Measurements from ENCODE around the gene PRICKLE2.

Gene PRICKLE2

DNA sequence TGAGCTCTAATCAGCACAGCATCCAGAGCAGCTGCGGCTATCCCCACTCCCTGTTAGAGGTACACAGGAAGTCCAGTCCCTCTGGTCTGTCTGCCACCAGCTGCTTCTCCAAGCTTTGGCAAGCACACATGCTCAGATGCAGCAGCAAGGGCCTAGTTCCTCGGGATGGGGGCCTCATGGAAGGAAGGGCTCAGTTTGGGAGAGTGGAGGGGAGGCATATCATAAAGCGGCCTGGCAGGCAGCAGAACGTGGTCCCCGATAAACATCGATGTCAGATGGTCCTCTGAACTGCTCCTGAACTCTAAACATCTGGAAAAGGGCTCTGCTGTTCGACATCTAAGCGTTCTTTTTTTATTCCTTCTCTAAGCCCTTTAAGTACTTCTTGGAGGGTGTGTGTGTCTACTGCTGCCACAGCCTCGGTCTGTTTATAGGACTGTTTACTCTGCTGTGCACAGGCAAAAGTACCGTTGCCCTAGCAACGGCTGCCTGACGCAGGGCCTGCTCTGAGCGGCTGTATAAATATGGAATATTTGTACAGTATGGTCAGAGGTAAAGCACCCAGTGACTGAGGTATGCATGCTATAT lies 74.6 kb downstream of the PRICKLE2 start:
- DNase-seq (ENCODE audit: low spot score), result no peak
- TF ChIP-seq, protein P1, sequence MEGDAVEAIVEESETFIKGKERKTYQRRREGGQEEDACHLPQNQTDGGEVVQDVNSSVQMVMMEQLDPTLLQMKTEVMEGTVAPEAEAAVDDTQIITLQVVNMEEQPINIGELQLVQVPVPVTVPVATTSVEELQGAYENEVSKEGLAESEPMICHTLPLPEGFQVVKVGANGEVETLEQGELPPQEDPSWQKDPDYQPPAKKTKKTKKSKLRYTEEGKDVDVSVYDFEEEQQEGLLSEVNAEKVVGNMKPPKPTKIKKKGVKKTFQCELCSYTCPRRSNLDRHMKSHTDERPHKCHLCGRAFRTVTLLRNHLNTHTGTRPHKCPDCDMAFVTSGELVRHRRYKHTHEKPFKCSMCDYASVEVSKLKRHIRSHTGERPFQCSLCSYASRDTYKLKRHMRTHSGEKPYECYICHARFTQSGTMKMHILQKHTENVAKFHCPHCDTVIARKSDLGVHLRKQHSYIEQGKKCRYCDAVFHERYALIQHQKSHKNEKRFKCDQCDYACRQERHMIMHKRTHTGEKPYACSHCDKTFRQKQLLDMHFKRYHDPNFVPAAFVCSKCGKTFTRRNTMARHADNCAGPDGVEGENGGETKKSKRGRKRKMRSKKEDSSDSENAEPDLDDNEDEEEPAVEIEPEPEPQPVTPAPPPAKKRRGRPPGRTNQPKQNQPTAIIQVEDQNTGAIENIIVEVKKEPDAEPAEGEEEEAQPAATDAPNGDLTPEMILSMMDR (IDR thresholded peaks at IDR 0.05; ENCODE audit: borderline replicate concordance, control extremely low read depth, extremely low read depth, insufficient read depth, missing control alignments), result no peak
- in situ Hi-C loops (cut with MboI; ENCODE audit: low sequenced_read_pairs, unreplicated experiment), result no loop called here

DNA sequence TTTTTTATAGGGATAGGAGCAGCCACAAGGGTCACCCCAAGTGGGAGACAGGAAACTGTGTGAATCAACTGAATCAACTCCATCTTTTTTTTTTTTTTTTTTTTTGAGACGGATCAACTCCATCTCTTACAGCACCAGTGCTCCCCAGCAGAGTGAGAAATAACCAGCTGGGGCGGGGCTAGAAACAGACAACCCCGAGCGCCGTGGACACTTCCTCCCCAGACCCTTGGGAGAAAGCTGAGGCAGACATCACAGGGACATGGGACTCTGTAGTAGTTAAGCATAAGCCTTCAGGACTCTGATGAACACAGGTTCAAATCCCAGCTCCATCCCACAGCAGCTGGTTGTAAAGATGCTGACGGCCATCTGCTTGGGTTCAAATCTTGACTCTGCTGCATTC lies 75.4 kb downstream of the PRICKLE2 start:
- DNase-seq (ENCODE audit: low spot score), result no peak
- in situ Hi-C loops (cut with MboI; ENCODE audit: low sequenced_read_pairs, unreplicated experiment), result no loop called here
- TF ChIP-seq, protein P1 (IDR thresholded peaks at IDR 0.05; ENCODE audit: borderline replicate concordance, control extremely low read depth, extremely low read depth, insufficient read depth, missing control alignments), result no peak

DNA sequence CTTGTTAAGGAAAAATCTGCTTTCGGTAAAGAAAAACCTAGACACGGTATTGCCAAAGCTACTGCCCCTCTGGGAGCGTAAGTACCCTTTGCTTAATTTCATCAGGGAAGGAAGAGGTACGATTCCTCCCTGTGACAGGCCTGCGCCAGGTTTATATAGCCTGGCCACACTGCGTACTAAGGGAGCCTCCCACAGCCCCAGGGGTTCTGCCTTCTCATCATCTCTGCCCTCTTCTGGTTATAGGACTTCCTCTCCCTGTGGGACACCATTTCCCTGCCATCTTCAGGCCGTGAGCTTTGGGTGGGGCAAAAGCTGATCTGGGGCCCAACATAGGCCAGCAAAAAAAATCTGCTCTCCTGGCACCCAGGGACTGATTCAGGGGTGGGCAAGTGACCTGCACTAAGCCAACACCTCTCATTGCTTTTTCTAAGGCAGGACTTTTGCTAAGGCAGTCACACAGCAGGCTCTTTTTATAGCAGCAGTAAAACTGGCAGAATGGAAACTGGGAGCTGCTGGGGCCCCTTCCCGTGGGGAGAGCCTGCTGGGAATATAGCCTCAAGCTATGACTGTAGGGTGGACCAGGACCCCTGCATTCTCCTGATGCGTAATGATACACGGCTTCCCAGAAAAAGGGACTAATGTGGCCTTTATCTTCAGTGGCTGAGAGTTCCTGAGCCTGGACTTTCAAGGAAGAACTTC lies 76.2 kb downstream of the PRICKLE2 start:
- no peak for DNase-seq (ENCODE audit: low spot score)
- in situ Hi-C loops (cut with MboI; ENCODE audit: low sequenced_read_pairs, unreplicated experiment), result no loop called here
- TF ChIP-seq, protein P1 (IDR thresholded peaks at IDR 0.05; ENCODE audit: borderline replicate concordance, control extremely low read depth, extremely low read depth, insufficient read depth, missing control alignments), result no peak

DNA sequence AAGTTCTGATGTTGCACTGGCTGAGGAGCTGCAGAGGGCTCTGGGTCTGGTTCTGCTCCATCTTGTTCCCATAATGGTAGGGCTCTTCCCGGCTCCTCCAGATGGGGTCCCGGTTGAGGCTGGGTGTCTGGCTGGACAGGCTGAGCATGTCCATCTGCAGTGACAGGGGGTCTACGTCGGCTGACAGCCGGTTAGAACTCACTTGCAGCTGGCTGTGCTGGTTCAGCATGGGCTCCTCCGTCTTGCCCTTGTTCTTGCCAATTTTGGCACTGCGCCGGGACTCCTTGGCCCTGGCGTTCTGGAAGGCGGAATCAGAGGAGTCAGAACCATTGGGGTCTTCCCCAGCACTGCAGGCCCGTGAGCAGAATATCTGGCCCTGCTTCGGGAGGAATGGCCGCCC lies 78.1 kb downstream of the PRICKLE2 start:
- TF ChIP-seq, protein P1 (IDR thresholded peaks at IDR 0.05; ENCODE audit: borderline replicate concordance, control extremely low read depth, extremely low read depth, insufficient read depth, missing control alignments), result no peak
- in situ Hi-C loops (cut with MboI; ENCODE audit: low sequenced_read_pairs, unreplicated experiment), result no loop called here
- no peak for DNase-seq (ENCODE audit: low spot score)

DNA sequence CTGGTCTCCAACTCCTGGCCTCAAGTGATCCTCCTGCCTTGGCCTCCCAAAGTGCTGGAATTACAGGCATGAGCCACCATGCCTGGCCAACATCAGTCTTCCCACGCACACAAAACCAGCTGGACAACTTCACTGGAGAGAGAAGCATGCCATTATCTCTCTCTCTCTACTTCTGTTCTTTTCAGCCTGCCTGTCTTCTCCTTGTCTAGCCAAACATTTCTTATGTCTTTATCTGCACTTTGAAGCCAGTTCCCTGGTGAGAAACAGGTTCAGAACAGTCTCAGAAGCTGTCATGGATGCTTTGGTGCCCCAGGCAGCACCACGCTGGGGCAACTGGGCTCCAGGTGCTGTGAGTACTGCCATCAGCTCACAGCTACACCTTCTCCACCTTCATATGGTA lies 79.8 kb downstream of the PRICKLE2 start:
- in situ Hi-C loops (cut with MboI; ENCODE audit: low sequenced_read_pairs, unreplicated experiment), result no loop called here
- TF ChIP-seq, protein P1 (IDR thresholded peaks at IDR 0.05; ENCODE audit: borderline replicate concordance, control extremely low read depth, extremely low read depth, insufficient read depth, missing control alignments), result no peak
- DNase-seq (ENCODE audit: low spot score), result no peak

DNA sequence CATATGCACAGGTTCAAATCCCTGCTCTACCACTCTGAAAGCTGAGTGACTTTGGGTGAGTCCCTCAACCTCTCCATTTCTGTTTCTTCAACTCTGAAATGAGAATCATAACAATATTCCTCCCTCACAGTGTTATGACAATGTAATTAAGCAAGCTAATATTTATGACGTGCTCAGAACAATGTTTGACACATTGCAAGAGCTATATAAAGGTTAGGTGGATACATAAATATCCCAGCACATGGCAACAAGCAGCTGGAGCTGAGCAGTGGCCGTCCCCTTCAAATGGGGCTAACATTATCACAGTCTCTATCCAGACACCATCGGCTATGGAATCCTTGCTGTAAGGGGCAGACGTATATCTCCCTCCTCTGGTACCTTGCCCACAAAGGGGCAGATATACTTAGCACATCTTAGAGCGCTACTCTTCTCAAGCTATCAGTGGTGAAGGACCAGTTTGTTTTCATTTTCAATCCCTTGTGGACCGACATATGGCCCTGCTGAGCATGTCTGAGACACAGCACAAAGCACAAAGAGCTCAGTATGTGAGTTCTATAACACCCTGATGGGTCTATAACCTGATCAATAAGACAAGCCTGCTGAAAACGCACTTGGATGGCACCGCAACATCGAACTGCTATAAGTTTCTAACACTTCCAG lies 80.9 kb downstream of the PRICKLE2 start:
- no peak for DNase-seq (ENCODE audit: low spot score)
- in situ Hi-C loops (cut with MboI; ENCODE audit: low sequenced_read_pairs, unreplicated experiment), result no loop called here
- TF ChIP-seq, protein P1 (IDR thresholded peaks at IDR 0.05; ENCODE audit: borderline replicate concordance, control extremely low read depth, extremely low read depth, insufficient read depth, missing control alignments), result no peak

Data from GM13976 (cell line).